Activated CD8-positive, alpha-beta memory T cell treated with anti-CD3 and anti-CD28 coated beads for 1 hour (primary cell): ENCODE results near the gene SLC25A46.
A peak's percentile ranks its signal among the peaks of the same experiment; 100 is the strongest.
"Not testable (repeated sequence)": the region's sequence is repeated elsewhere in the genome, so short reads cannot be mapped to it uniquely, and the experiment has no call there.

Source experiments
- DNase-seq, 2 donors: peaks; one replicate each; pipeline ENCODE4 v3.0.0-alpha.2; 2020; ENCODE audit warnings: low read depth in 1 of 2; ENCODE audit errors: extremely low read depth in 1 of 2

SLC25A46 gene

GRCh38 chr5:110738812-110739651 lies at the start of gene SLC25A46:
Gene SLC25A46 (plus strand): TSS chr5:110739007. CDS start chr5:110739120, 113 bp downstream.
- peak; percentile 68 to 78 for DNase-seq

GRCh38 chr5:110690587-110690986 lies 48.2 kb upstream of the SLC25A46 start:
- not testable (repeated sequence) for DNase-seq

GRCh38 chr5:110692669-110693068 lies 46.1 kb upstream of the SLC25A46 start:
- not testable (repeated sequence) for DNase-seq

- no peak for DNase-seq
Measured at GRCh38 chr5:110702300-110702699, 36.5 kb upstream of the SLC25A46 start.

GRCh38 chr5:110702704-110703103 lies 36.1 kb upstream of the SLC25A46 start:
- no peak for DNase-seq

- no peak for DNase-seq
Measured at GRCh38 chr5:110703481-110703880, 35.3 kb upstream of the SLC25A46 start.

GRCh38 chr5:110705349-110705748 lies 33.5 kb upstream of the SLC25A46 start:
- DNase-seq = no peak

- DNase-seq = no peak
Measured at GRCh38 chr5:110707260-110707844, 31.5 kb upstream of the SLC25A46 start.

GRCh38 chr5:110716247-110717245 lies 22.3 kb upstream of the SLC25A46 start:
- no peak for DNase-seq

- DNase-seq = no peak
Measured at GRCh38 chr5:110718311-110718710, 20.5 kb upstream of the SLC25A46 start.

GRCh38 chr5:110726249-110727024 lies 12.4 kb upstream of the SLC25A46 start, which contains the start of gene TMEM232:
Gene TMEM232 (minus strand): TSS chr5:110726671. CDS start chr5:110667352, 59,319 bp downstream.
- peak; percentile 51 to 58 for DNase-seq

GRCh38 chr5:110727025-110727314 lies 11.8 kb upstream of the SLC25A46 start:
- DNase-seq = no peak

GRCh38 chr5:110731499-110731898 lies 7.3 kb upstream of the SLC25A46 start:
- not testable (repeated sequence) for DNase-seq

GRCh38 chr5:110734101-110734500 lies 4.7 kb upstream of the SLC25A46 start:
- DNase-seq = no peak

GRCh38 chr5:110735556-110735955 lies 3.3 kb upstream of the SLC25A46 start:
- DNase-seq = no peak

- DNase-seq = no peak
Measured at GRCh38 chr5:110736753-110737152, 2.1 kb upstream of the SLC25A46 start.

- DNase-seq = no peak
Measured at GRCh38 chr5:110738503-110738811, 350 bp upstream of the SLC25A46 start.

- DNase-seq = no peak
Measured at GRCh38 chr5:110751902-110752762, 13.3 kb downstream of the SLC25A46 start.

- DNase-seq = no peak
Measured at GRCh38 chr5:110752953-110753352, 14.1 kb downstream of the SLC25A46 start.

GRCh38 chr5:110753600-110753999 lies 14.8 kb downstream of the SLC25A46 start:
- DNase-seq = no peak
